A172 (cell line): Measurements from ENCODE around the gene FAM3C. TPM values are rescaled to one million over a fixed set of nuclear protein-coding genes. Genes with fewer than 3 reads are reported as not detected.
"Not testable (repeated sequence)": the region's sequence is repeated elsewhere in the genome, so short reads cannot be mapped to it uniquely, and the experiment has no call there.

Source experiments
- DNase-seq: peaks from one replicate; pipeline ENCODE4 v3.0.0-alpha.2; 2015; ENCODE audit warnings: low spot score
- total RNA-seq: library from RNA; depleted of rRNA; stranded (reverse); fragments of >200 nt; shearing (Covaris generic); gene quantifications from 2 replicates; pipeline ENCODE4 v1.2.3, GENCODE V29; 2014

Gene FAM3C
- total RNA-seq, 1 experiment from 2014 or later, result 75.2 TPM

DNA sequence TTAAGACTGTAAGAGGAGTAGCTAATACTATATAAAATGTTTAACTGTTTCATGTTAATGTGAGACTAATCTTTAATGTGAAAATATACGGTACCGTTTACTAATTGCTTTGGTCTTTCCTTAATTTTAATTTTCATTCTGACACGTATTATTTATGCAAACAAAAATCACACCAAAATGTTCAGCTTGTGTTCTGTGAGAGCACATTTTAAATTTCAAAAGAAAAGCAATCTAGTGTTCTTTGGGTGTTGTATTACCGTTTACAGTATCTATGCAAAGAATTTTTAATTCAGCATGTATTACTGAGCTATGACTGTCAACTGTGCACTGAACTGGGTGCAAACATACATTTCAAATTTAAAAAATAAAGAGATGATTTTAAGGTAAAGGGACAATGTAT is 65.1 kb downstream of the FAM3C start:
- DNase-seq, result no peak

DNA sequence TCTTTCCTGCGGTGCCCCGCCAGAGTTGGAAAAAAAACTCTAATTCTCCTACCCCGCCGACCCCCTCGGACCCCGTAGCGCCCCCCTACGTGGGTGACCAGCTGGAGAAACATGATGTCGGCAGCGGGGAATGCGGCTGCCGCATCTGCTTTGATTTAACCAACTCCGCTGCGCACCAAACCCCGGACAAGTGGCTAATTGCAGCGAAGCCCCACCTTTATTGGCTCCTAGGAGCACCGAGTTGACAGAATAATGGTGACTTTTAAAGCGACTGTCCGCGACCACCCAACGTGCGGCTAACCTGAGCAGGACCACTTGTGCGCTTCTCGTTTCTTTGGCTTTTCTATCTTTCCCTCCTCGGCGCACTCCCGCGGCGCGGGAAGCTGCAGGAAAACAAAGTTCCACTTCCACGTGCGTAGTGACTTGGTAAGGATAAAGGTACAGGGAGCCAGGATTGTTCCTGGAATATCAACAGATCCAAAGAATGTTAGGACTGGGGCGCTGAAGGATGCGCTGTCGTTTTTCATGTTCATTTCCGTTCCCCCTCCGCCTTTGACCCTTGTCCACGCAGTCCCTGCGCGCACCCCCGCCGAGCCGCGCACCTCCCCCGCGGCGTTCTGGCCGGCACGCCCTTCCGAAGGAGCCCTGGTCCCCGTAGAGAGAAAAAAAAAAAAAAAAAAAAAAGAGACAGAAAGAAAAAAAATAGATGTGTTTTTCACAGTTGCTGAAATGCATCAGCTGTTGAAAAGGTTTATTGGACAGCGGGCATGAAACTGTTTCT is 65.9 kb downstream of the FAM3C start:
- DNase-seq, result no peak

DNA sequence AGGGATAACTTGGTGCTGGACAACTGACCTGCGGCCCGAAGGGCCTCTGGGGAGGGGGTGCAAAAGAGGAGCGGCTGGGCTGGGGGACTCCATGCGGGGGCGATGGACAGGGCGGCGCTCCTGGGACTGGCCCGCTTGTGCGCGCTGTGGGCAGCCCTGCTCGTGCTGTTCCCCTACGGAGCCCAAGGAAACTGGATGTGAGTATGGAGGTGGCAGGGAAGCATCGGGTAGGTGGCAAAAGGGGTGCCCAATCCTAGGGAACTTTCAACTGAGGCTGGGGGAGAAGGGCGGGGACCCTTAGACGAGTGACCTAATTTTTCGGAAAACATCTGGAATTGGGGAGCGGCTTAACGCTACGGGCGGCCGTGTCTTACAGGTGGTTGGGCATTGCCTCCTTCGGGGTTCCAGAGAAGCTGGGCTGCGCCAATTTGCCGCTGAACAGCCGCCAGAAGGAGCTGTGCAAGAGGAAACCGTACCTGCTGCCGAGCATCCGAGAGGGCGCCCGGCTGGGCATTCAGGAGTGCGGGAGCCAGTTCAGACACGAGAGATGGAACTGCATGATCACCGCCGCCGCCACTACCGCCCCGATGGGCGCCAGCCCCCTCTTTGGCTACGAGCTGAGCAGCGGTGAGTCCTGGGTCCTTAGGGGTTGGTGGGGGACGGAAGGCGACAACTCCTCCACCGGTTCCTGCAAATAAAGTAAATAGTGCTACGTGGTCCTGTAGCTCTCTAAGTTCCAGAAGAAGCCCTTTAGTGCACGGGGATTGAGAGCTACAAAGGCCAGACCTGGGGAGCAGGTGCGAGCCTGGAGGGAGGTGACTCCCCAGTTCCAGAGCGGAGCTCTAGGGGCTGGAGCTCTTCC is 66.7 kb downstream of the FAM3C start:
- no peak for DNase-seq

DNA sequence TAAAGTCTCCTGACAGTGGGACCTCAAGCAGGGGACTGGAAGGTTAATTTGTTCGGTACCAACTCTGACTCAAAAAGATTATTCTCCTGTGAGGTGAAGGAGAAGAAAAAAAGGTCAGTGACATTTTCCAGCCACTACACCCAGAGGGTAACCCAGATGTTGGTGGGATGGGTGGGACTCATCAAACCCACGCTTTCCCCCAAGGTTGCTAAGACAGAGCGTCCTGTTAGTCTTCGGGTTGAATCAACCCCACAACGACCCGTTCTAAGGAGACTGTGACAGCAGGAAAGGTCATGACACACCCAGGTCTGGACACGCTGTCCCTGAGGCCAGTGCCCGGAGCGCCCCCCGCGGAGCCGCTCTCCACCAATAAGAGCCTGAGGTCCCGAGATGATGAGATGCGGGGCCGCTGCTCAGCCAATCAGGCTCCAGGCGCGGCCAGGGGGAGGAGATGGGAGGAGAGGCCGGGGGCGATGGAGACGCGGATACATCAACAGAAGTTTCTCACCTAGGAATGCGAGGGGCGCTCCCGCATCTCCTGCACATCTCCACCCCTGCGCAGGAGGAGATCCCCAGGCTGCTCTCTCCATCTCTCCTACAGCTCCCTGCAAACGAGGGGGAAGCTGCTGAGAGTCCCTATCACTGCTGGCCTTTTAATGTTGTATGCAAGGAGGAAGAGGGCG is 67.5 kb downstream of the FAM3C start, which contains the start of gene WNT16:
TSS of gene WNT16 (plus strand) at position 493 of the 683 bp plus-strand sequence. CDS start 293 bp downstream, outside the sequence.
- no peak for DNase-seq

DNA sequence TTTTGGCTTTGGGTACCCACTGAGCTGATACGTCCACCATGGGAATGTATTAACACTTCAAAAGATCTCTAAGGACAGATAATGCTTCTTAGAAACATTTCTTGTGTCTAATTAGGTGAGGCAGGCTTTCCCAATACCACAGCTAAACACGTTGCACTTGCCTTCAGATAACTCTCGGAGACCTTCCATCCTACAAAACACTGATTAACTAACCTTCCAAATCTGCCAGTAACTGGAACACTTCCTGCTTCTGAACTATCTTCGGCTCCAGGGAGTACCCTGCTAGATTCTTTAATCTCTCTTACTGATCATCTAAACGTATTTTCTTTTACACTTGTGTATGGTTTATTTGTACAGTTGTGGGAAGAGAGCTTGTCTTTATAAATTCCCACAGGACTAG is 68.4 kb downstream of the FAM3C start:
- DNase-seq, result no peak

DNA sequence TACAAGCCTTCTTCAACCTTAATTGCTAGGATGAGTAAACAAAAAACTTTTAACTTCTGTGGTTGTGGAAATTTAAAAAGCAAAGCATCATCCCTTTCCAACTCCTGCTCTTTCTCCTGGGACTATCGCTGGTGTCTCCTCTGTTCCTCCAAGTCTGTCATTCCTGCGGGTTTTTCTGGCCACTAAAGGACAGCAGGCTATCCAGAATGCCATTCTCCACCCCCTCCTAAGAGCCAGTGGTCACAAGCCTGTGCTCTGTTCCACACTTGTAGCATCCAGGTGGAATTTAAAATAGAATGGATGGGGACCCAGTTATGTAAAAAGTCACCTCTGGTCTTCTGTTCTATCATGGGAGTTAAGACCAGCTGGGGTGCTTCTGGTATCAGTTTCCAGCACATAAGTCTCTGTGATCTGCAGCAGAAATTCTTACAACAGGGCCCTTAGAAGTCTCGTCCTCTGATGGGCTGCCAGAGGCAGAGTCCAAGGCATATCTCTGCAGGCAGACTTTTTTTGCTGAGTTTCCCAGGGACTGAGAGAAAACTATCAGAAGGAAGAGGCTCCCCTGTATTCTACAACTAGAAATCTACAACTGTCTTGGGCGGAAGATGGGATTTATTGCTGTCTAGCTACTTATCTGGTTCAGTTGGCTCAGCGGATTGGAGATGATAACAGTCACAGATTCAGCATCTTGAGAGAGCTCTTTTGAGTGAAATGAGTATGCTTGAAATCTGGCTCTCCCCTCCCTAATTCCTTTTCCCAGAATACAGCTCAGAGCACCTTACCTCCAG is 72.4 kb downstream of the FAM3C start:
- peak; percentile 21 for DNase-seq

DNA sequence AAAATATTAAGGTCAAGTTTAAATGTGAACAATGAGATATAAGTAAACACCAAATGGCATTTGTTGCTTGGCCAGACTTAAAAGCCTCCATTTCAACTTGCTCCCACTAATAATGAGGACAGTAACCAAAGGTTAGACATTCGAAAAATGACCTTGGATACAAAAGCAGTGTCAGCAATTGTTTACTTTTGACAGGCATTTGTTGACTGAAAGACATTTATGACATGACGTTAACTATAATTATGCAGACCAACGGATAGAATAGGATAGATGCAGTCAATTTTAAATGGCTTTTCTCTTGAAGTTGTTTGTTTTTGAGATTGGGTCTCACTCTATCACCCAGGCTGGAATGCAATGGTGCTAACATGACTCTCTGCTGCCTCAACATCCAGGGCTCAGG is 73.6 kb downstream of the FAM3C start:
- no peak for DNase-seq

DNA sequence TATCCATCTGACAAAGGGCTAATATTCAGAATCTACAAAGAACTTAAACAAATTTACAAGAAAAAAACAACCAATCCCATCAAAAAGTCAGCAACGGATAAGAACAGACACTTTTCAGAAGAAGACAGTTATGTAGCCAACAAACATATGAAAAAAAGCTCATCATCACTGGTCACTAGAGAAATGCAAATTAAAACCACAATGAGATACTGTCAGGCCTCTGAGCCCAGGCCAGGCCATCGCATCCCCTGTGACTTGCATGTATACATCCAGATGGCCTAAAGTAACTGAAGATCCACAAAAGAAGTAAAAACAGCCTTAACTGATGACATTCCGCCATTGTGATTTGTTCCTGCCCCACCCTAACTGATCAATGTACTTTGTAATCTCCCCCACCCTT is 80.9 kb downstream of the FAM3C start:
- DNase-seq, result not testable (repeated sequence)

DNA sequence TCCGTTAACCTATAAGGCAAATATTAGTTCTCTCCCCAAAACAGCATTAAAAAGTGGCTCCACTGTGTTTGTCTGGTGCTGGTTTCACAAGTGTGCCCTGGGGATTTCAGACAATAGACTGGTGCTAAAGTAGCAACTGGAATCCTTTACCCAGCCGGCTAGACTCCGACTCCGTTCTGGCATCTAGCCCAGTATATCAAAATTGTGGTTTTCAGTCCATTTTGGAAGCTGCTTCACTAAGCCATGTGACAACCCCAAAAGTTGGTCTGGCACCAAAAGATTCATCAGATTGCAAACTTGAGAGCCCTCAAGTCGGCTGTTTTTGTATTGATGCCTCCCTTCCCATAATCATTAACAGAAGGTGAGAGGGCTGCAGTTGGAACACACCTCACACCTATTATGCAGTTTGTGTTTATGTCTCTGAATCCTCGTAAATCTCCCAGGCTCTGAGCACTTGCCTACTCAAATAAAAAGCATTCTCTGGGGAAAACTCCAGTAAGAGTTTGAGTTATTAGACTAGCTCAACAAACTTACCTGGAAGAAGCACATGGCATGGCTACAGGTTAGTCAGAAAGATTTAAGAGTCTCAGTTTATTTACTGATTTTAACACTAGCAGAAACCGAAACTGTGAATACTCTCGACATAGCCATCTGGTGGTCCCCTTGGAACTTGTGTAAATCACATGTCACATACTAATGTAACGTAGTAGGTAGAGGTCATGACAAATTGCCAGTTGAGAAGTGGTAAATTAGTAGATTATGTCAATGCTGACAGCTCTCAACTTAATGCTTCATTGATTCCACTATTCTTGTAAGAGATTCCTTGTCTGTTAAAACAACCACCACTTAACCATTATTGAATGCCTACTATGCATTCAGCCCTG is 82.1 kb downstream of the FAM3C start:
- DNase-seq, result peak; percentile 41

DNA sequence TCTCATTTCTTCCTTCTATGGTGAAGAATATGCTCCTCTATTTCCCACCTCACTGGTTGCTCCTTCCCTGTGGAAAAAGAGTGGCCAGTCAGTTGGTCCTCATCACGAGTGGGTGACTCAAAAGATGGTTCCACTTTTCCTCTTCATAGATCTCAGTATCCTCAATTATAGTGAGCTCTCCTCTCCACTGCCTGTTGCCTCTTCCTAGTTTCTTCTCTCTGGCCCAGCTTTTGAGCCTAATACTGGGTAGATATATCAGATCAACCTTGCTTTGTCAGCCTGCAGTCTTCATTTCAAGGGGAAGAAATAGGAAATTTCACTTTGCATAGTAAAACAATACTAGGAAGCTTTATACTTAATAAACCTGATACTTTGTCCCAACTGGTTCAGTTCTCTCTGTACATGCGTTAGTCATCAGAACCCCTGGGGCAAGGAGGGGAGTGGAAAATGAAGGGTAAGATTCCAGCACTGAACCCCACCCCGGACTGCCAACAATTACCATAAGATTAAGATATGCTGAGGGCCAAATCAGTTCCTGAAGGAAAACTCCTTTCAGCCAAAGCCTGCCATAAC is 82.8 kb downstream of the FAM3C start:
- DNase-seq, result peak; percentile 44

DNA sequence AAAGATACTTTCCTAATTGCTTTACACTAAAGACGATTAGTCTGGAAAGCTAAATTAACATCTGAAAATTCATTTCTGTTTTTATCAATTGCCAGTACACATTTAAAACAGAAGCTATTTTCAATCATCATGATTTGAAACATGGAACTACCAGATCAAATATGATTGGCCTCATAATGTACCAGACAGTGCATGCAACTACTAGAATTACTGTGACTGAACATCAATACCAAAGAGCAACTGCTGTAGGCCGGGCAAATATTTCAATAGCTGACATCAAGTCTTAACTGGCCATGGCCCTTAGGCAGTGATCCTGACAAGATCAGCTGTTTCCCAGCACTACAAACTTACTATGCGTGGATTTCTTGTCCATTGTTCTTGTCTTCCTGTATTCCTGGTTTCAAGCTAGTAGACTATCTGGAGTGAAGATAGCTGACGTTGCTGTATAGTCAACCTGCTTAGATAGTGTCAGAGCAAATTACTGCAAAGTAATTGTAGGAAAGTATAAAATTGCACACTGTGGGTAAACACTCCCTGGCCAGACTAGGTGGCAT is 89.0 kb downstream of the FAM3C start:
- no peak for DNase-seq

DNA sequence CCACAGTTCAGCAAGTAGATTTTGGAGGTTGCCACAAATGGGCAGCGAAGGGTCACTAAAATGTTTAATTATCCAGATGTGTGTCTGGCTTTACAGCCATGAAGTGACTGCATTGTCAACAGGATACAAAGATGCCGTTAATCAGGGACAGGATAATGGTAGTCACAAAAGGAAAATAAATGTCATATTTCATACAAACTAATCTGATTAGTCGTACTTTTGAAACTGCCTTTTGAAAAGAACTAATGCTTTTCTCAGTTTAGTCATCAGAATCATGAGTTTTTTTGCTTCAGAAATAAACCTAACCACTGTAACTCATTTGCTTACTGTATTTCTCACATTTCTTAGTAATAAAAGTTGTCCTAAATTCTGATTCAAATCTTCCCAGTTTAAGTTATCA is 89.5 kb downstream of the FAM3C start:
- no peak for DNase-seq

DNA sequence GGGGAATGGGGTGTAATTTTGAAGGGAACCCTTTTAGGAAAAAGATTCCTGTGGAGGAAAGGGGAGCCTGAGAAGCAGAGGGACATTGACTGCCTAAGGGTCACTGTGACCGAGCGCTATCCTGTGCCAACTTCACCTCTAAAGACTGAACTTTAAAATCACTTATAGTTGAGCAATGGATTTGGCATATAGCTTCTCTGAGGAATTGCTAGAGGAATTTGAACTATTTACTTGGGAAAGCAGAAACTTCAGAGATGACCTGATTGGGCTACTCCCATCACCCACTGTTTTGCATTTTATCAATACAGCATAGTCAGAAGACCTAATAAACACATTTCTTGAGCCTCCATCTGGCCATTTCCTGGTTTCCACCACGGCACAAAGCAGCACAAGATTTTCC is 91.0 kb downstream of the FAM3C start:
- no peak for DNase-seq

DNA sequence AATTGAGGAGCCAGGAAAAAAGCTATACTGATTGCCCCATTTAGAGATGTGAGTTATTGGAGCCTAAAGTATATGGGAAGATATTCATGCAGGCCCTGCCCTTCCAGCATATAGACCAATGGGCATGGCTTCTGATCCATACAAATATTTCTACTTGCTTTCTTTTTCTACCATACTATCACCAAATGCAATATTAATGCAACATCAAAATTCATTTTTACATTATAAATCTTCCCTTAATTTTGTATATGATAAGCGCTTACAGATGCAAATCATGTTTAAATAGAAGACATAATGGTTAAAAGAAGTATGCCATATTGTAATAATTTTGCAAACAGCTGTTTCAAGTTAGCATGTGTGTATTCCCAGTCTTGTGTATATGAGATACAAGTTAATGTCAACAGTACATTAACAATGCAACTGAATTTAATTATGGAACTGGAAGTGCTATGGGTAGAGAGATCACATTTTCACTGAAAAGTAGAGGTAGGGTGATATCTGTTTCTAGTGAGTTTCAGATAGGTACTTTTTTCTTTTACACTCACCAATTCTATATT is 91.9 kb downstream of the FAM3C start:
- DNase-seq, result no peak

DNA sequence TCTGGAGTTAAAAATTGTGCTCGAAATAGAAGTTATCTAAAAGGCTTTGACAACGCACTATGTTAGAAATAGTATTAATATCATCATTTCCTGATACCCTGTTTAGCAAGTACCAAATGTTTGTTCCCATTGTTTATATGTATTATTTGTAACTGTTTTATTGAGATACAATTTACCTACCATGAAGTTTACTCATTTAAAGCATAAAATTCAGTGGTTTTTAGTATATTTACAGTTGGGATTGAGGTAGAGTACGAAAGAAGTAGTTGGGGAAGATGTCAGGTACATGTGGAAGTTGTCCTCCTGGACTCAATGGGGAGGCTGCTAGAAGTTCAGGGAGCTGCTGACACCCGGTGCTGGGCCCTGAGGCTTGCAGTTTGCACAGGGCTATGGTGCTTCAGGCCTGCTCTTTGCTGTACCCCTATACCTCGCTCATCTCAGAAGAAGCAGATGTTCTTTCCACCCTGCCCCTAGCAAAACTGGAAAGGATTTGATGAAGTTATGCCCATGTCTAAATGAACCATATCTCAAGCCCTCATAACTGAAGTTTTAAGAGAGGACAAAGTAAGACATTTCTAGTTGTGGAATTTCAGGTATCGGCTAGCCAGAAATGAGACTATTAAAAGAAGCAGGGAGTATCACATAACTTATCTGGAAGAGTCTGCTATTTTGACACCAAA is 92.5 kb downstream of the FAM3C start:
- DNase-seq, result no peak

DNA sequence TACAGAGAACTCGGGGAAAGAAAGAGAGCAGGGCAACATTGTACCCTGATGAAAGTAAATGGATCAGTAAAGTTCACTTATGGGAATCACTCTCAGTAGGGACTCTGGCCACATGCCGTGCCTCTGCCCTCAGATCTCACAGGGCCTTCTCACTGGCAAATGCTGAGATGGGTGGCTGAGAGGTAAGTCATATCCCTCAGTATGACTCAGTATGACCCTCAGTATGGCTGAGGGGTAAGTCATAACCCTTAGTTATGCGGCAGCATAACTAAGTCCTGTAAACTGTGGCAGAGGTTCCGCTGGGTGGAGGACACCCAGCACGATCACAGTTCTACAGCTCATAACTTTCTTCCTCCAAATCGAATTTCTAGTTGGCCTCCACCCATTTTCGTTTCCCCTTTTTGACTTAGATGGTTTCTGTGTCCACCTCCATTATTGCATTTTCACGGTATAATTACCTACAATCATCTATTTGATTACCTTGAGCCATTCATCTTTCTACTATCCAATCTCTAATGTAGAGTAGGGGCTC is 93.8 kb downstream of the FAM3C start:
- peak; percentile 77 for DNase-seq

DNA sequence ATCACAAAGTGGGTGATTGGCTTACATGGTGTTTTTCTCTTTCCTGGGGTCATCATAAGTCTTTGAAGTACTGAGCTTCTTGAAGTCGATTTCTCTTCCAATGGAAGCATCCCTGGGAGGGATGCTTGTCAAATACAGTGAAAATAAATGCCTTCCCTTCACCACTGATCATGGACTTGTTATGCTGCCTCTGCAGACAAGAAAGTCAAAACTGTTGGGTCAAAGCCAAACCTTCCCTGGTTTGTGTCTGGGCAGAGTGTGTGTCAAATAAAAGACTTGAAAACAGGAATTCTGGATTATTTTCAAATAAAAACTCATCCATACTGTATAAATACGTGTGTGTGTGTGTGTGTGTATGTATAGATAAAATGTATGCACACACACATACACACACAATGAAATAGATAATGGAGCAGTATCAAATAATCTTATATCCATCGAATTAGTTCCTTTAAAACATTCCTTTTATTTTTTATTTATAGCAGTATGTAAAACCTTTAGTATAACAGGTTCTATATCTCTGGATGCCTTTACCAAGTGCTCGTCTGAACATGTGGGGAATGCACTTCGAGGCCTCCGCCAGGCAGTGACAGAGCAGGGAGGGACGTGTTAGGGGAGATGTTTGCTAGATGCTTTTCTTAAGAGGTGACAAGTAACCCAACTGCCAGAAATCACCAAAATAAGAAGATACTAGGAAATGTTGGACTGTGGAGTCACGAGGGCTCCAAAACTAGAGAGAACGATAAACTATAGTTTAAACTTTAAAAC is 94.5 kb downstream of the FAM3C start:
- DNase-seq, result no peak
